ENCODE data around the gene JAG1.

JAG1 gene

DNA sequence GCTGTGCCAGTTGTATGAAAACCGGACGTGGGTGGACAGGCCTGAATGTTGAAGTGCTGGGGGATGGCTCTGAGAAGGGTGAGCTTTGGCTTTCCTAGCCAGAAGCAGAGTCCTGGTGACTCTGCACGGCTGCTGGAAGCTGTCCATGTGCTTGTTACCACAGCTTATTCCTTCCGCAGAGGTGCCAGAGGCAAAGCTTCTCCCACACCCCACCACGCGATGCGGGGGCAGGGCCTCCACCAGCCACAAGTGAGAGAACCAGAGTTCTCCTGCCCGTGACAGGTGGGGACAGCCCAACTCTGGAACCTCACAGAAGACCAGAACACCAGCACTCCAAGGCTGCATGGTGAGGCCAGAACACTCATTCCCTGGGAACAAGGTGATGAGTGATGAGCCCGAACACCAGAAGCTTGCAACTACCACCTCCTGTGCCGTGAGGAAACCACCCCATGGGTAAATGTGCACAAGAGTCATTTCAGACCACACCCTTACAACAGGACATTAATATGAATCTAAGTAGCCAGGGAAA, 36.7 kb downstream of the JAG1 start:
- POLR2A ChIA-PET = interaction anchor here (1.0 kb wide), 1 partner anchor 16 kb away, joined by 4 read pairs; no protein-coding TSS in a partner anchor
- no peak for DNase-seq (ENCODE audit: low read depth, low spot score)
- CTCF ChIA-PET = interaction anchor here (0.9 to 1.5 kb wide), 3 partner anchors 14 to 85 kb away, joined by 3 to 4 read pairs (median 4); no protein-coding TSS in a partner anchor
- no peak overlapping the region for H3K4me3 ChIP-seq (ENCODE audit: low read depth, low read length)
- TF ChIP-seq, protein P1, sequence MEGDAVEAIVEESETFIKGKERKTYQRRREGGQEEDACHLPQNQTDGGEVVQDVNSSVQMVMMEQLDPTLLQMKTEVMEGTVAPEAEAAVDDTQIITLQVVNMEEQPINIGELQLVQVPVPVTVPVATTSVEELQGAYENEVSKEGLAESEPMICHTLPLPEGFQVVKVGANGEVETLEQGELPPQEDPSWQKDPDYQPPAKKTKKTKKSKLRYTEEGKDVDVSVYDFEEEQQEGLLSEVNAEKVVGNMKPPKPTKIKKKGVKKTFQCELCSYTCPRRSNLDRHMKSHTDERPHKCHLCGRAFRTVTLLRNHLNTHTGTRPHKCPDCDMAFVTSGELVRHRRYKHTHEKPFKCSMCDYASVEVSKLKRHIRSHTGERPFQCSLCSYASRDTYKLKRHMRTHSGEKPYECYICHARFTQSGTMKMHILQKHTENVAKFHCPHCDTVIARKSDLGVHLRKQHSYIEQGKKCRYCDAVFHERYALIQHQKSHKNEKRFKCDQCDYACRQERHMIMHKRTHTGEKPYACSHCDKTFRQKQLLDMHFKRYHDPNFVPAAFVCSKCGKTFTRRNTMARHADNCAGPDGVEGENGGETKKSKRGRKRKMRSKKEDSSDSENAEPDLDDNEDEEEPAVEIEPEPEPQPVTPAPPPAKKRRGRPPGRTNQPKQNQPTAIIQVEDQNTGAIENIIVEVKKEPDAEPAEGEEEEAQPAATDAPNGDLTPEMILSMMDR (IDR thresholded peaks at IDR 0.05; ENCODE audit: insufficient read depth, low read length, missing control alignments) = no peak

DNA sequence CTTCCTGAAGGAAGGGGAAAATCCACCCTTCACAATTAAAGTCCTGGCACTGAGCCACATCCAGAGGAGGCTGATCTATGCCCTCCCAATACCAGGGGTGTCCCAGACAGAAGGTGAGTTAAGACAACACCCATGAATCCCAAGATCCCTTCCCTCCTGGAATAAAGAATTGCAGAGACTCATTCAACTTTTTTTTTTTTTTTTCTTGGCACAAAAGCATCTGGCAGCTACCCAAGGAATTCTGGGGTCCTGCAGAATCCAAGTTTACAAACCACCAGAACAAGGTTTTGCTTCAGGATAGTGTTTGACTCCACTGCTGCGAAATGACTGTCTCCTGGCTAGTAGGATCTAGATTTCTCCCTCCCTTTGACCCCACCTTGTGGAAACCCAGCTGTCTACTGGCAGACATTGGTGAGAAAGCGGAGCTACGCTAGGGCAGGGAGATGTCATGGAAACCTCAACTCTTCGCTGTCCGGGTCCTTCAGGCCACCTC, 37.4 kb downstream of the JAG1 start:
- DNase-seq (ENCODE audit: low read depth, low spot score) = no peak
- TF ChIP-seq, protein P1 (IDR thresholded peaks at IDR 0.05; ENCODE audit: insufficient read depth, low read length, missing control alignments) = no peak
- H3K4me3 ChIP-seq (ENCODE audit: low read depth, low read length) = no peak overlapping the region
- POLR2A ChIA-PET = interaction anchor here (1.0 kb wide), 1 partner anchor 17 kb away, joined by 4 read pairs; no protein-coding TSS in a partner anchor
- CTCF ChIA-PET = interaction anchor here (0.9 kb wide), 2 partner anchors 15 to 84 kb away, joined by 3 to 4 read pairs; no protein-coding TSS in a partner anchor

DNA sequence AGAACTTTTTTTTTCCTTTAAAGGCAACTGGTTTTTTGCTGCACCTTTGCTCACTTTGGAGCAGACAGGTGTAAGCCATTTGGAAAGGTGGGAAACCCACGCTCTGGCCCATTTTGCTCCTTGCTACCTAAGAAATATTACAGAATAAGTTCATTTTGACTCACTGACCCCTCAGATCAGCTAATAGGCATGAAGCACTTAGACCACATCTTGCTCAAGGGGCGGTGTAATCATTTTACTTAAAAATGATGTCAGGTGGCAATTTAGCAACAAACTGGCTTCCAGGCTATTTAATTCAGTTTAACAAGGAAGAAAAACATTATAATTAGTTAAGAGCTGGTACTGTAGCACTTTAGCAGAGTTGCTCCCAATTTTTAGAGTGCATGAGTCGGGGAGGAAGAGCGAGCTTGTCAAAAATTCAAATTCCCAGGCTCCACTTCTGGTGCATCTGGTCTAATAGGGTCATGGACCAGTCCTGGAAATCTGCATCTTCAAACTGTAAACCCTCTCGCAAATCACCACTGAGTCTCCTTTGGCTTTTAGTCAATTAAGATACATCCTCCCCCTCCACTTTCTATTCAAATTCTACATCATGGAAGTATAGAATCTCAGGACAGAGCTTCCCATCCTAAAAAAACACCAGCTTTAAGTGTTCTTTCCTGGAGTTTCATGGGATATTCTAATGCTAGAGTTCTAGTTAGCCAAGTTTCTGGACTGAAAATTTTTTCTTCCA, 38.2 kb downstream of the JAG1 start:
- ChIA-PET POLR2A (no interaction called here), CTCF (no interaction called here)
- TF ChIP-seq, protein P1 (IDR thresholded peaks at IDR 0.05; ENCODE audit: insufficient read depth, low read length, missing control alignments) = no peak
- DNase-seq (ENCODE audit: low read depth, low spot score) = no peak
- no peak overlapping the region for H3K4me3 ChIP-seq (ENCODE audit: low read depth, low read length)

DNA sequence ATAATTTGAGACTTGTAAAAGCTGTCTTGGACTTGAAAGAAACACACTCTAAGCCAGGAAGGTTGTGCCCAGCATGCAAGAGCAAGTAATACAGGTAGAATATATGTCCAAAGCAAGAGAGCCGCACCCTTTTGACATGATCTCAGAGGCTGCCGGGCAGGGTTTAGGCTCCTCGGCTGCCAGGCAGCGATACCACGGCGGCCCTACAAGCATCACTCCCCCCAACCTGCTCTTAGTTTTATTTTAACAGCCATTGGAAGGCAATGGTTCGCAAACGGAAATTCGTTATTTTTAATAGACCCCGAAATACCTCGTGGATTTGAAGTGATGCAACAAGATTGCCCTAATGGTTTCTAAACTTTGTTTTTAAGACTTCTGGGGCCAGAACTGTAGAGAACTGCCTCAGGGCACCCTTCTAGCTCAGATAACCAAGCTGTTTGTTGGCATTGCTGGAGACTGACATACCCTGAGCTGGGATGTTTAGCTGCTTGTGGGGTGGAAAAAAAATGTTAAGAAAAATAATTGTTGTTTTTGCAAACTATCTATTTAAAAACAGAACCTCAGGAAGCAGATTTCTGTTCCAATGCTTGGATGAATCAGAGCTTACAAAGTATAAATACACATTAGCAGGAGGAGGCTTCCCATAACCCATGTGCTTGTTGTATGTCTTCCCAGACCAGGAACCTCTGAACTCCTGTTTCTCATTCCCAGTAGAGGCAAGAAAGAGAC, 39.0 kb downstream of the JAG1 start:
- POLR2A ChIA-PET = no interaction called here
- H3K4me3 ChIP-seq (ENCODE audit: low read depth, low read length) = no peak overlapping the region
- peak; percentile 86 for DNase-seq (ENCODE audit: low read depth, low spot score)
- CTCF ChIA-PET = interaction anchor here (0.9 kb wide), 1 partner anchor 10 kb away, joined by 3 read pairs; no protein-coding TSS in a partner anchor
- TF ChIP-seq, protein P1 (IDR thresholded peaks at IDR 0.05; ENCODE audit: insufficient read depth, low read length, missing control alignments) = no peak

DNA sequence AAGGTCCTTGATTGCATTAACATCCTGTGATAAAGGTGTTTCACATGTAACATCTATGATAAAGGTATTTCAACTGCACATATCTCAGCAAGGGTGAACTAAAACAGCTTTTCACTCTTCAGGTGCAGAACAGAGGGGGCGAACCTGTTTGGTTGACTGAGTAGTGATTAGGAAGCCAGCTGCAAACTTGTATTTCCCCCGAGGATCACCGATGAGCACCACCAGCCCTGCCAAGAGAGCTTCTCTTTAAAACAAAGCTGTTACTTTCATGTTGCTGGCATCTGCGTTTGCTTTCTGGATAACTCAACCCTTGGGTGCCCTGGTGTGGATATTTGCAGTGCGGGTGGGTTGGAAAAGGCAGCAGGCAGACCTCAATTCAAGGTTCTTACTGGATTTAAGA, 39.6 kb downstream of the JAG1 start:
- H3K4me3 ChIP-seq (ENCODE audit: low read depth, low read length) = no peak overlapping the region
- ChIA-PET POLR2A (no interaction called here), CTCF (interaction anchor here (0.9 kb wide), 1 partner anchor 9 kb away, joined by 3 read pairs; no protein-coding TSS in a partner anchor)
- TF ChIP-seq, protein P1 (IDR thresholded peaks at IDR 0.05; ENCODE audit: insufficient read depth, low read length, missing control alignments) = no peak
- no peak for DNase-seq (ENCODE audit: low read depth, low spot score)

Data from AG04449 (cell line).